Upper lobe of right lung (tissue), 1 donor: Measurements from ENCODE around the gene DNAJC15. TPM values are rescaled to one million over a fixed set of nuclear protein-coding genes. Genes with fewer than 3 reads are reported as not detected.
A peak's percentile ranks its signal among the peaks of the same experiment; 100 is the strongest.

Experiments used
- ATAC-seq: fragments of 200-7000 bp; cut with Tn5 transposase; one replicate; pipeline ENCODE4 v1.9.1; 2020; ENCODE audit warnings: mild to moderate bottlenecking, moderate library complexity
- DNase-seq: peaks from one replicate; pipeline ENCODE4 v3.0.0-alpha.2; 2020
- H3K27ac ChIP-seq: fragments of 200-600 bp; one replicate; pipeline ENCODE4 v1.8.0; 2022
- H3K27me3 ChIP-seq: fragments of 200-600 bp; one replicate; pipeline ENCODE4 v1.8.0; 2022; ENCODE audit warnings: mild to moderate bottlenecking
- H3K36me3 ChIP-seq: fragments of 200-600 bp; one replicate; pipeline ENCODE4 v1.8.0; 2022
- H3K4me1 ChIP-seq: fragments of 200-600 bp; one replicate; pipeline ENCODE4 v1.8.0; 2022
- H3K4me3 ChIP-seq: fragments of 200-600 bp; one replicate; pipeline ENCODE4 v1.8.0; 2022; ENCODE audit warnings: mild to moderate bottlenecking
- H3K9me3 ChIP-seq: fragments of 200-600 bp; one replicate; pipeline ENCODE4 v1.8.0; 2022
- CTCF ChIP-seq: fragments of 200-600 bp; IDR thresholded peaks from one replicate; pipeline ENCODE4 v1.8.0; 2022; ENCODE audit warnings: antibody characterized with exemption
- intact Hi-C: fragments of 100-400 bp; cut with DNase I; formaldehyde crosslinking; loops from one replicate; pipeline ENCODE4 v1.11.0; 2022
- long read RNA-seq: library from polyadenylated mRNA; unstranded; transcript quantifications from one replicate; pipeline ENCODE4 v2.0.0, GENCODE V29; 2021
- total RNA-seq: library from RNA; stranded (reverse); fragmentation: NEBNext Ultra II Directional; extraction: Animal tissue kit (Norgen Biotek cat#: 25700); gene quantifications from one replicate; pipeline ENCODE4 v1.2.1, GENCODE V29; 2021
- donor health status: DM: no; HTN: yes; CAD: no; lungs with severe emphysema.

Gene DNAJC15
- total RNA-seq = 15.1 TPM
- long read RNA-seq, full-length matches to known transcripts = 40 of 45 reads
- long read RNA-seq, partial matches to known transcripts = 2 of 45 reads
- long read RNA-seq, other reads (novel, unspliced or antisense) = 3 of 45 reads

DNA sequence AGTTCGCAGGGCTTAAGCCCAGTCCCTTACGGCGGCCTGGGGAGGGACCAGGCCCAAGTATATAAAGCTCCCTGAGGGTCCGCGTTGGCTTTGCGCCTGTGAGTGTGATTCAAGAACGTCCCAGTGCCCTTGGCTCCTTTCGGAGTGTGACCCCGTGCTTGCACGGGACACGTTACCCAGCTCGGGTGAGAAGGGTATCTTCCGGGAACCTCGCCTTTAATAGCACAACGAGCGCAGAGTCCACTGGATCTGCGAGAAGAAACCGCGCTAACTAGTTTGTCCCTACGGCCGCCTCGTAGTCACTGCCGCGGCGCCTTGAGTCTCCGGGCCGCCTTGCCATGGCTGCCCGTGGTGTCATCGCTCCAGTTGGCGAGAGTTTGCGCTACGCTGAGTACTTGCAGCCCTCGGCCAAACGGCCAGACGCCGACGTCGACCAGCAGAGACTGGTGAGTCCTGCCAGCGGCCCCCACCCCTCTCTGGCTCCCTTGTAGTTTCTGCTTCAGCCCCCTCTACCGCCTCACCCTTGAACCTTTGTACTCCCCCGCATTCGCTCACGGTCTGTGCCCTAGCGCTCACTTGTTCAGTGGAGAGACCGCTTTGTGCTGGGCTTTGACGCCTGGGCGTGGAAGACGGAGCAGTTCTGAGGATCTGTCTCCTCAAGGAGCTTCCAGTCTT lies at the start of gene DNAJC15:
DNAJC15 (plus strand) TSS at position 298 of the 675 bp plus-strand sequence; CDS start at position 339, 41 bp downstream.
- peak; percentile 27 for TF ChIP-seq CTCF
- intact Hi-C loops = no loop called here
- Histone ChIP-seq H3K36me3 (peaks cover 7% of the 10 kb centered on the region), H3K4me1 (peaks cover 24% of the 10 kb centered on the region), H3K27me3 (no peaks in the 10 kb centered on the region), H3K27ac (peak within 1 kb of the TSS; percentile 92), H3K9me3 (no peaks in the 10 kb centered on the region), H3K4me3 (peak within 1 kb of the TSS; percentile 81)
- DNase-seq (peak; percentile 93), ATAC-seq (peak; percentile 98)

DNA sequence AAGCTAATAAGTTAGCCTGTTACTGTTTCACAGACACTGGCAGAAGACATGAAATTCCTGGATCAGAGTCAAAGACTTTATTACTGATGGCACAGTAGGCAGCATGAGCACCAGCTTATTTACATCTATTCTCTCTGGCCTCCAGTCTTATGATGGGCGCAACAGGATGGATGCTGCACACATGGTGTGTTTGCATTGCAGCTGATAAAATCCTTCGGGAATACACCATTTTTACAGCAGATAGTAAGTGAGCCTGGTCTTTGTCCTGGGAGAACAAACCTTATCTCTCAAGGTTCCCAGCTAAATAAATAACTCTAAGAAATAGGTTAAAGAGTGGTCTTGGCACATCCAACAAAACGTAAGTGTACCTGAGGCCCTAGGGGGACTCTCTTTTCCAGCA lies 47.3 kb upstream of the DNAJC15 start:
- DNase-seq = no peak
- H3K4me3 ChIP-seq = no peak overlapping the region
- no peak for TF ChIP-seq CTCF

DNA sequence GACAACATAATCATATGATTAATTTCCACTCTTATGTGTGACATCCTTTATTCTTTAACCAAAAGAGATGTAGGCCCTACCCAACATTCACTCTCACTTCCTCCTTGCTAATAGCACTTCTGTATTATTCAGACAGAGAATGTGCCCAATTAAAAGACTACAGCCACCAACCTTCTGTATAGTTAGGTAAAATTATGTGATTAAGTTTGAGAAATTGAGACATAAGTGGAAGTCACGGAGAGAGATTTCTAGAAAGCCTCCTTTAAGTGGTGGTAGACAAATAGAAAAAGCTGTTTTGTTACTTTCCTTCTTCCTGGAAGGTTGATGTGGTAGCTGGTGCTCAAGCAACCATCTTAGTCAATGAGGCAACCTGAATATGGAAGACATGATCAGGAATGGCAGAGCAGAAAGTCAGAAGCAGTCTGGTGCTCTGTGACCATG lies 46.1 kb upstream of the DNAJC15 start:
- H3K4me3 ChIP-seq = no peak overlapping the region
- DNase-seq = no peak
- no peaks in the 10 kb centered on the region for H3K4me1 ChIP-seq
- H3K9me3 ChIP-seq = no peaks in the 10 kb centered on the region
- H3K27me3 ChIP-seq = no peaks in the 10 kb centered on the region
- peak; percentile 69 for ATAC-seq
- intact Hi-C loops = no loop called here
- H3K27ac ChIP-seq = no peak overlapping the region
- TF ChIP-seq CTCF = no peak
- H3K36me3 ChIP-seq = no peaks in the 10 kb centered on the region

More for the DNA sequence above, 47.3 kb upstream of the DNAJC15 start:
- peaks cover 4% of the 10 kb centered on the region for H3K4me1 ChIP-seq
- H3K9me3 ChIP-seq = no peaks in the 10 kb centered on the region
- H3K27me3 ChIP-seq = no peaks in the 10 kb centered on the region
- no peaks in the 10 kb centered on the region for H3K36me3 ChIP-seq
- no peak for ATAC-seq
- H3K27ac ChIP-seq = no peak overlapping the region
- intact Hi-C loops = no loop called here

GRCh38 chr13:42981317-42981716 lies 42.1 kb upstream of the DNAJC15 start:
- H3K9me3 ChIP-seq = no peaks in the 10 kb centered on the region
- no peak overlapping the region for H3K4me3 ChIP-seq
- intact Hi-C loops = no loop called here
- H3K36me3 ChIP-seq = no peaks in the 10 kb centered on the region
- H3K27ac ChIP-seq = no peak overlapping the region
- no peak for TF ChIP-seq CTCF
- no peak for DNase-seq
- ATAC-seq = no peak
- H3K27me3 ChIP-seq = no peaks in the 10 kb centered on the region
- H3K4me1 ChIP-seq = peaks cover 5% of the 10 kb centered on the region

DNA sequence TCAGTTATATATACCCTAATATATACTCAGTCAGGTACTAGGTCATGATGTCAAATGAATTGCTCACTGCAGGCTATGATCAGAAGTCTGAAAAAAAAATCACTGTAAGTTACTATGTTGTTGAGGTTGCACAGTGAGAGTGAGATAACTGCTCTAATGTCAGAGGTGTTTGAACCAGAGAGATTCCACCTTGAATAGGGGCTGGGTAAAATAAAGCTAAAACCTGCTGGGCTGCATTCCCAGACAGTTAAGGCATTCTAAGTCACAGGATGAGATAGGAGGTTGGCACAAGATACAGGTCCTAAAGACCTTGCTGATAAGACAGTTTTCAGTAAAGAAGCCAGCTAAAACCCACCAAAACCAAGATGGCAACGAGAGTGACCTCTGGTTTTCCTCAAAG lies 41.5 kb upstream of the DNAJC15 start:
- H3K27me3 ChIP-seq = no peaks in the 10 kb centered on the region
- no peak for TF ChIP-seq CTCF
- H3K4me3 ChIP-seq = no peak overlapping the region
- peaks cover 5% of the 10 kb centered on the region for H3K4me1 ChIP-seq
- DNase-seq (no peak), ATAC-seq (no peak)
- no peaks in the 10 kb centered on the region for H3K36me3 ChIP-seq
- H3K9me3 ChIP-seq = no peaks in the 10 kb centered on the region
- intact Hi-C loops = no loop called here
- H3K27ac ChIP-seq = no peak overlapping the region
